GM12892 (cell line): ENCODE results near the gene NXPH1.

Experiments used
- POLR2A ChIP-seq: IDR thresholded peaks from 2 replicates; pipeline ENCODE4 v1.6.1; 2011; ENCODE audit warnings: low read depth, low read length, control low read depth
- POLR2AphosphoS5 ChIP-seq: IDR thresholded peaks from 2 replicates; pipeline ENCODE4 v1.6.1; 2011; ENCODE audit warnings: low read depth, low read length, control low read depth
- TAF1 ChIP-seq: IDR thresholded peaks from 2 replicates; pipeline ENCODE4 v1.6.1; 2011; ENCODE audit warnings: low read depth, mild to moderate bottlenecking, control low read depth, low read length, borderline replicate concordance

DNA sequence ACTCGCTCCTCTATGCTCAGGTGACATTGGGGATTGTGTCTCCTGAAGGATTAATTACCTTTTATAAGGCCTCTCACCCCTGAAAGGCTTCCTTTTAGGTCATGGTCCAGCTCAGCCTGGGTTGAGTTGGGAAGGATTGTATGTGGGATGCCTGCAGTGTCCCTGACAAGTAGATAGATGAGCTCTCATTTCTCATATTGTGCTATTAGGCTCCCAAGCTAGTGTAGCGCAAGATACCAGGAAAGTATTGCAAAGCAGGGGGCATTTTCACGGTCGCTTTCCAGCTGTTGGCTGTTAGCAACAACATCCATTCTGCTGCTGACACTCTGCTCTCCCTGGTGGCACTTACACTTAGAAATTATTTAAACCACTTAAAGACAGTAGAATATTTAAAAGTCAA is 31.9 kb downstream of the NXPH1 start:
- TF ChIP-seq POLR2A (no peak), TAF1 (no peak), POLR2AphosphoS5 (no peak)
